ENCODE measurements around the gene ARHGAP27. TPM values are rescaled to one million over a fixed set of nuclear protein-coding genes. Genes with fewer than 3 reads are reported as not detected.

ARHGAP27 gene
- polyA plus RNA-seq, 1 donor = 90.4 TPM

Other genes with a start within 250 kb of the ARHGAP27 start
- gene FMNL1, start 211.0 kb downstream of the ARHGAP27 start, polyA plus RNA-seq = 8.5 TPM
- 0.24 TPM for gene SPATA32, start 170.8 kb downstream of the ARHGAP27 start, polyA plus RNA-seq
- 8.7 TPM for gene MAP3K14, start 115.8 kb downstream of the ARHGAP27 start, polyA plus RNA-seq
- 16.3 TPM for gene PLEKHM1, start 57.9 kb upstream of the ARHGAP27 start, polyA plus RNA-seq

Data from large intestine (tissue), 1 donor.